Renal pelvis (tissue), 4 donors: Measurements from ENCODE around the gene AP1G2. TPM values are rescaled to one million over a fixed set of nuclear protein-coding genes. Genes with fewer than 3 reads are reported as not detected.
A peak's percentile ranks its signal among the peaks of the same experiment; 100 is the strongest.

Experiments used
- DNase-seq: peaks from one replicate; pipeline ENCODE4 v3.0.0-alpha.2; 2013
- polyA plus RNA-seq, 3 donors: library from polyadenylated mRNA; unstranded; fragments of 120-200 nt; gene quantifications; one replicate each; pipeline ENCODE4 v1.2.1, GENCODE V29; 2013; ENCODE audit not compliant: insufficient read length in 3 of 3

The AP1G2 gene
- polyA plus RNA-seq, 3 donors = 79.0 to 122 (median 113) TPM

DNA sequence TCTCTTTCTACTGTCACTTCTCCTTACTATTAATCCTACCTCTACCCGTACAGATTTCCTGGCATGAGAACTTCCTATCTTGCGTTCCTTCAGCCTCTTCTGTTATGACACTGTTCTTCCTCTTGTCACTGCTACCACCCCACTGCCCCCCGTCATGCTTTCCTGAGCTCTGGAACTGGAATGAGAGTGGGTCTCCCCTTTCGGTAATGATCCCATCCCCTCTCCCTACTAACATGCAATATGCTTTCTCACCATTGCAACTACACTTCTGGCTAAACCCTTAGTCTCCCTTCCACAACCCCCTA lies 4.9 kb upstream of the AP1G2 start:
- no peak for DNase-seq

DNA sequence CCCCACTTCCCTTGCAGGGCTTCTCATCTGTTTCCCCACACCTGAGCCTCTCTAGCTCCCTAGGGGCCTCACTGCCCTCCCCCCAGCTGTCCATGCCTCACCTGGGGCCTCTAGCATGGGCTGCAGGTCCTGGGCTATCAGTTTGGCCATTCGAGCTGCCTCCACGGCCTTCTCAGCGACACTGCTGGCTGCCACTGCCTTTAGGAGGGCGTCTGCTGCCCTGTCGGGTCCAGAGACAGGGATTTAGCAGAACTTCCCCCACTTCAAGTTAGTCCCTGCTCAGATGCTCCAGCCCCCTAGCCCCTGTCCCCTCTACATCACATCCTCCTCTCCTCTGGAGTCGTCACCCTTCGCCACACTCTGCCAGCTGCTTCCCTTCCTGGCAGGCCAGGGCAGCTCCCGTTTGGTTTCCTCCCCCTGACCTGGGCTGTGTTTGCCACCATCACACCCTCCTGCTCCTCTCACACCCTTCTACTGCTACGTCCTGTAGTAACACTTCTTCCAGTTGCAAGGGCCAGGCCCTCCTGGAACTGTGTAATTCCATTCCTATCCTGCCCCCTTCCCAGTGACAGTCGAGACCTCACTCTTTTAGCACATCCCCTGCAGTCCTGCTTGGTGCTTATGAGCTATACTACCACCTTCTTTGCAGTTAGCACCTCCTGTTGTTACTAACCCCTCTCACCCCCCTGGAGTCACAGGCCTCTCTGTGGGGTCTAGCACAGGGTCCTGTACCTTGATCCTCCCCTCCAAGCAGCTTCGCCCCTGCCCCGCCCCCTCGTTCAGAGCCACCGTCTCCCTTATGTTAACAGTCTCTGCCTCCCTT lies 4.3 kb upstream of the AP1G2 start:
- peak; percentile 26 for DNase-seq

DNA sequence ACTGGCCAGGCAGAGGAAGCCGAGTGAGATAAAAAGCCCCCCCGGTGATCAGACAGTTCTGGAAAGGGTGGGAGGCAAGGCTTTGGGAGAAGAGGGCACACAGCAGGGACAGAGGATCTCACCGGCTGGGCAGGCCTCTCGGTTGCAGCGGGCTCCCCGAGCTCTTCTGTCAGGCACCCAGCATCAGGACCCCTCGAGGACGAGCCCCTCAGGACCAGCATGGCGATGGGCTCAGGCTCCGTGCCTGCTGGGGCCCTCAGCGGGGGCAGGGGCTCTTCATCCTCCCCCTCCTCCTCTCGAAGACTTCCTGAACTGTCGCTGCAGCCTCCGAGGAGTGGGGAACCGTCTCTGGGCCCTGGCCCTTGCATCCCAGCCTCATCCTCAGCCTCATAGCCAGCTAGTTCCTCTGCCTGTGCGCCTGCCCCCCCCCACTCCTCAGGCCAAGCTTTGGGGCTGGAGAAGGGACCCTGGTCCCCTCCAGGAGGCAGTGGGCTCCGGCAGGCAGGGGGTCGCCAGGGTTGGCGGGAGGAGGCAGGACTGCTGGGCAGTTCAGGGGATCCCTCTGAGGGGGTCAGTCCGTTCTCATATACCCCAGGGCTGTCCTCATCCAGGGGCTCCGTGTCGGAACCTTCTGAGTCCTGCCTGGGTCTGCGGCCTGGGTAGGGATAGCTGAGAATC lies 3.4 kb upstream of the AP1G2 start:
- DNase-seq = no peak

DNA sequence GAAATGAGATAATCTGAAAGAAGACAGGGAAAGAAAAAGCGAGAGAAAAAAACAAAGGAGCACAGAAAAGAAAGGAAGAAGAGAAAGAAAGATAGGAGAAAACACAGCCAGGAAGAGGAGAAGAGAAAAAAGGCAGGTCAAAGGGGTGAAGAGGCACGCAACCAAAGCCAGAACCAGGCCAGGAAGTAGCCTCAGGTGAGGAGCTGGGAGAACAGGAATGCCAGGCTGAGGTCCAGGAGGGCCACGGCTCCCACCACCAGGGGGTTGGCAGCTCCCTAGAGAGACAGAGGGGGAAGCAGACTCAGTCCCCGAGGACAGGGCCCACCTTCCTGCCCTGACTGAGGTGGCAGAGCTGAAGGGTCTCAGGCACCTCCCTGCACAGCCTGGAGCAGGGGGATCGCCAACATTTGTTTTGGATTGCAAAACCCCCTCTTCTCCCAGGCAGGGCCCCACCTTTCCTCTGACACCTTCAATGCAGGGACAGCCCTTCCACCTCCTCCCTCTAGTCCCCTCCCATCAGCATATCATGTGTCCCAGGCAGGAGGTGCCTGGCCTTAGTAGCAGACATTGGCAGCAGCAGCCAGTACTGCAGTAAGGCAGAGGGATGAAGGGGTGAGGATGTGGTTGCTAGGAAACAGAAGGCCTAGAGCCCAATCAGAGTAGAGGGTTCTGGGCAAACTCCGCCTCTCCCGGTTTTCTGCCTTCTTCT lies 2.0 kb upstream of the AP1G2 start:
- DNase-seq = peak; percentile 38

DNA sequence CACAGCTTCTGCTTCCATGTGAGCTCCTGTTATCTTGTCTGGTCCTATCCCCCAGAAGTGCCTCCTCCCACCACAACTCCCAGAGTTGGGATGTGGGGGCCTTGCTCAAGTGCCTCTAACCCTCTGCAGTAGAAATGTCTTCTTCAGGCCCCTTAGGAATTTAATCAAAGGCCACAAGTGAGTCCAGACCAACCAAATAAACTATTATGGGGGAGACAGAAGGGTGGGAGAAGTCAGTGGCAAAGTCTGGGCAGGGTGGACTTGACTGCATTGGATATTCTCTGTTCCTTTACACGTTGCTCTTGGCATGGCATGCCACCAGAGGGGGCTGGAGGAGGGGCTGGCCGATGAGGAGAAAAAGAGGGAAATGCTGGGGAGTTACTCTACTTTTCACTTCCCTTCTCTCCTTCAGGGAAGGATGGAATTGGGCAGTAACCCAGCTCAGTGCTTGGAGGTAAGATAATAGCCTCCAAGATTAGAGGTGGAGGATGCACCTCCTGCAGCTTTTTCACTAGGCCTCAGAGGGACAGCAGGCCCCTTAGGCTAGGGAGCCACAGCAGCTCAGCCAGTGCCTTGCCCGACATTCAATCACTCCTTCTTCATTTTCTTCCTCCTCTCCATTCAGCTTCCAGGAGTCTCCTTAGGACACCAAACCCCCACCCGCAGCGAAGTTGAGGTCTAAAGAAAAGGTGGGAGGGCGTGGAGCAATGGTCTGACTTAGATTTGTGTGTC lies 1.2 kb upstream of the AP1G2 start:
- DNase-seq = peak; percentile 35

DNA sequence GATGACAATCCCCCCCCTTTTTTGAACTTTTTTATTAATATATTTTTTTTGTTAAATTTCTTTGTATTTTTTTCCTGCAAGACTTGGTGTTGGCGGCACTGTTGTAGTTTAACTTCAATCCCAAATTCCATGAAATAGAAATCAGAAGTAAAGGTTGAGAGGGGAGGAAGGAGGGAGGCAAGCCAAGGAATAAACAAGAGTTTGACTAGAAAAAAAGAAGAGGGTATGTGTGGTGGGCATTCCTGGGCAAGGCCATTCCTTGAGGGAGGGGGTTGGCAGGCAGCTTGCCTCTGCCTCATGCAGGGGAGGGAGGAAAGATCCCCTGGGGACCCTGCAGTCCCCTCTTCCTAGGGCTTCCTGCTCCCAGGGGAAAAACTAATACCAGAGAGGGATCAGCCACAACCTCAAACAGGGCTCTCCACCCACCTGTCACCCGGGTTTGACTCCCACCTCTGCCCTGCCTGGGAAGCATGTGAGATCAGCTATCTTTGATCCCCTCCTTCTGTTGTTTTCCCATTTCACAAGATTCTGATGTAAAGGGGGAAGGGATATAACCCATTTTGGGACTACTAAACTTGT lies 519 bp upstream of the AP1G2 start:
- DNase-seq = no peak

DNA sequence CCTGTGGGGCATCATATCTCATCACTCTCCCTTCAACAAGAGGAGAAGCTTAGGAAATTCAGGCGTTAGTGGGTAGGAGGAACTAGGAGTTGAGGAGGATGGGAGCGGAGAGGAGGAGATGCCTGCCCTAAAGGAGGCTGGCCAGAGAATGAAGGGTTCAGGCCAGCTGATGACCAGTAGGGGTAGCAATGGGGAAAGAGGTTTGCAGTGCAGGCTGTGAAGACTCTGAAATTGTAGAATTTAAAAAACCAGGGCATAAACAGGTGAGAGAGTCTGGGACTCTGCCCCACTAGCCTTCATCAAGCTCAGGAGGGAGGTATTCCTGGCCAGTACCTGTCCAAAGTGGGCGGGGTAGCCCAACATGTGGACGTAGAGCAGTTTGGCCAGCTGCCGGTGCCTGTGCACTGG lies 809 bp downstream of the AP1G2 start:
- no peak for DNase-seq

DNA sequence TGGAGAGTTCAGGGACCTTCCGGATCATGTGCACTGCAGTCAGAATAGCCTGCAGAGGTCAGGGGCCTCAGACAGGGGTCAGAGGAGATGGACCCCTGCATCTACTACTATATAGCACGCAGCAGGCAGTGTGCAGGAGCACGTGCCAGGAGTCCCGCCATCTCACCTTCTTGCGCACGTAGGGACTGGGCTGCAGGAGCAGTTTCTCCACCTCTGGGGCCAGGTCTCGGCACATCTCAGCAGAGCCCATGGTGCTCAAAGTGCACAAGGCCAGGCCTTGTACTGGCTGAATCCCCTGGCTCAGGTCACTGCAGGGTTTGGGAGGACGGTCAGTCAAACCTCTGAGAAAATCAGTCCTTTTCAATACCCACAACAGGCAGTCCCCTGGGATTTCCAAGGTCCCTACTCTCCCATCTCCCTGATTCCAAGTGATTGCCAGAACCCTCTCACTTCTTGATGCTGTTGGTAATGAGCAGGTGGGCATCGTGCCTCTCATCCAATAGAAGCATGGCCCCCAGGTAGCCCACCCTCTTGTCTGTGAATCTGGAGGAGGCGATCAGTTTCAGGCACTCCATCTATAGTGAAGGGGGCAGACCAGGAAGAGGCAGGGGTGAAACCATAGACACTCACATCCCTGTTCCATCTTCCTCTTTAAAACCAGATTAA lies 1.3 kb downstream of the AP1G2 start:
- DNase-seq = no peak

DNA sequence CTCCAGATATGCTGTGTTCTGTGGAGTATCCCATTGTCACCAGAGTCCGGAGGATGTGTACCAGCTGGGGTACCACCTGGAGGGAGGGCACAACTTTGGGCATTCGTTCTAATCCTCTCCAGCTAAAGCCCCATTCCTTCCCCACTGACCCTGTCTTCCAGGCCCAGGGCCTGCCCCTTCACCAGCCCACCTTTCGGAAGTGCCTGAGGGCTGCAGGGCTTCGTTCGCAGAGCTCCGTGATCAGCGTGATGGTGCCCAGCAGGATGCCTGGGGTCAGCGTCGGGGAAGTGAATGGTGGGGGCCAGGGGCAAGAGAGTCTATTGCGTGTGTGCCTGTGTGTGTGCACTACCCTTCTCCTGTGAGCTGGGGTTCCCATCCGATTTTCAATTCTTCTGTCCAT lies 2.0 kb downstream of the AP1G2 start:
- DNase-seq = no peak

DNA sequence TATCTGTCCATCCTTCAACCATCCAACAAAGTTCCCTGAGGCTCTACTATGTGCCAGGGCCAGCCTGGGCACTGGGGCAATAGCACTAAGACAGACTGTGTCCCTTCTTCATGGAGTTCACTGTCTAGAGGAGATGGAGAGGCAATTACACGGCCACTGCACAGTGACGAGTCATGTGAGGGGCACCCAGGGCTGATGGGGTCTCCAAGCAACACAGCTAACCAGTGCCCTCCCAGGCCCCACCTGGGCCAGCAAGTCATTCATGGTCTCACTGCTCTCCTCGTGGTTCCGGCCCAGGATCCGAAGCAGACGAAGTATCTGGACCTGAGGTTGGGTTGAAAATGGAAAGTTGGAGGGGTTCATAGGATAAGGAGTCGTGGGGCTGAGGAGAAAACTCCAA lies 2.7 kb downstream of the AP1G2 start:
- DNase-seq = no peak

DNA sequence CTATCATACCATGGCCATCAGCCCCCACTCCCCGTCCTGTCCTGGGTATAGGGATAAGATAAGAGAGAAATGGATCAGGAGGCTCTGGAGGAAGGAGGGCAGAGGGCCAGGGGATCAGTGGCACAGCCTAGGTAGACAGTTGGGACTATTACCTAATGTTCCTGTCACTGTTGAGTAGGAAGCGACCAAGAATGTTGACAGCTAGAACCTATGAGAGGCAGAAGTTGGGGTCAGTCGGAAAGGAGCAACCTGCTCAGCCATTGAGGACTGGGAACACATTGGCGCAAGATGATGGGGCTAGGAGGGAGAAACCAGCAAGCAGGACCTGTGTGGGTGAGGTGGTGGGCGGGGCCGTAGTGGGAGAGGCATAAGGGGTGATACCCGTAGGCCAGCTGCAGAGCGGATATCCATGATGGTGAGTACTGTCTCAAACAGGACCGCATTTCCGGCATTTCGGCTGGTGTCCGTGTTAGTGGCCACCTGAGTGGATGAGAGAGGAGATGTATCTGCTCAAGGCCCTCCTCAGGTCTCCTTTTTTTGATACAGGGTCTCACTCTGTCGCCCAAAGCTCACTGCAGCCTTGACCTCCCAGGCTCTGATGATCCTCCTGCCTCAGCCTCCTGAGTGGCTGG lies 3.3 kb downstream of the AP1G2 start:
- DNase-seq = no peak

DNA sequence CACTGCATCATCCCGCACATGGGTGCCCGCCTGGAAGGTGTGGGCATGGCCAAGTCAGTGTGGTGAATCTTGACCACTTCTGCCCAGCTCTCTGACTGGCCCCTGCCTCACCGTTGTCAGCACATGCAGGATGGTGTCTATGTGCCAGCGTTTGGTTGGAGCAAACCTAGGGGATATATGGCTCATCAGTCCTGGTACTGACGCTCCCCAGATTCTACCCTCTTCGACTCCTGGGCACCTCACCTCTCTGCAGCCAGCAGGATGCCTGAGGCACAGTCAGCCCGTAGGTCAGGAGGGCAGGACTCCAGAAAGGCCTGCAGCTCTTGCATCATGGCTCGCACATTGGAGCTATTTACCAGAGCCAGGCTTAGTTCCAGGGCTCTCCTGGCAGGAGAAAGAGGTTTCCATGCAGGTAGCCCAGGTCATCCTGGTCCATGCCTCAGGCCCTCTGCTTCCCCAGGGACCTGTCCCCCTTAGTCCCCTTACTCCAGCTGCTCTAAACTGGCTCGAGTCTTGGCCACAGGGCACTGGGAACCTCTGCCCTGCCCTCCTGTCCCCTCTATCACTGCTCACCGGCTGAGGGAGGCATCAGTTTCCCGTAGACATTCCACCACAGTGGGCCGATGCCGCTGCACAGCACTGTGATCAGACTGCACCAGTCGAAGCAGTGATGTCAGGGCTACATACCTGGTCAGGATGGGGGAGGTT lies 4.0 kb downstream of the AP1G2 start:
- DNase-seq = no peak

DNA sequence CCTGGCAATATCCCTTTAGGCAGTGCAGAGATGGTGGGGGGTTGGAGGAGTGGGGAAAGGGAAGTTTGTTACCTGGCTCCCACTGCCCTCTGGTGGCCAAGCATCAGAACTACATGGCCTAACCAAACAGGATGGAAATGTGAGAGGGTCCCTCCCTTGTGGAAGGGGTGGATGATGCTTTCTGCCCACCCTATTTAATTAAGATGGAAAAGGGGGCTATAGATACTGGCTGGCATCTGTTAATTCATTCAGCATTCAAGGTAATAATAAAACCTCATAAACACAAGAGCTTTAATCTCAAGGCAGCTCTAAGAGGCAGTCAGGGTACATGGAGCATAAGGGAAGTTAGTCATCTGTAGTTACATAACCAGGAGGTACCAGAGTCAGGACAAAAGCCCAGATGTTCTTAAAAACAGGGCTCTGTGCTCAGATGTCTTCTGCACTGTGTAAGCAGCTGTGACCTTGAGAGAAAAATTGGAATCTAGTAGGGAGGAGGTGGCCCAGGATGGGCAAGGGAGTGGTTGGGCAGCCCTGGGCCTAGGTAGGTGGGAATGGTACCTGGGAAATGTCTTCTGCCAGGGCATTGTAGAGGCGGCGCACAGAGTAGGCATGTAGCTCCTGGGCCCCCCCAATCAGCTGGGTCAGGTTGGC lies 4.6 kb downstream of the AP1G2 start:
- DNase-seq = peak; percentile 57

DNA sequence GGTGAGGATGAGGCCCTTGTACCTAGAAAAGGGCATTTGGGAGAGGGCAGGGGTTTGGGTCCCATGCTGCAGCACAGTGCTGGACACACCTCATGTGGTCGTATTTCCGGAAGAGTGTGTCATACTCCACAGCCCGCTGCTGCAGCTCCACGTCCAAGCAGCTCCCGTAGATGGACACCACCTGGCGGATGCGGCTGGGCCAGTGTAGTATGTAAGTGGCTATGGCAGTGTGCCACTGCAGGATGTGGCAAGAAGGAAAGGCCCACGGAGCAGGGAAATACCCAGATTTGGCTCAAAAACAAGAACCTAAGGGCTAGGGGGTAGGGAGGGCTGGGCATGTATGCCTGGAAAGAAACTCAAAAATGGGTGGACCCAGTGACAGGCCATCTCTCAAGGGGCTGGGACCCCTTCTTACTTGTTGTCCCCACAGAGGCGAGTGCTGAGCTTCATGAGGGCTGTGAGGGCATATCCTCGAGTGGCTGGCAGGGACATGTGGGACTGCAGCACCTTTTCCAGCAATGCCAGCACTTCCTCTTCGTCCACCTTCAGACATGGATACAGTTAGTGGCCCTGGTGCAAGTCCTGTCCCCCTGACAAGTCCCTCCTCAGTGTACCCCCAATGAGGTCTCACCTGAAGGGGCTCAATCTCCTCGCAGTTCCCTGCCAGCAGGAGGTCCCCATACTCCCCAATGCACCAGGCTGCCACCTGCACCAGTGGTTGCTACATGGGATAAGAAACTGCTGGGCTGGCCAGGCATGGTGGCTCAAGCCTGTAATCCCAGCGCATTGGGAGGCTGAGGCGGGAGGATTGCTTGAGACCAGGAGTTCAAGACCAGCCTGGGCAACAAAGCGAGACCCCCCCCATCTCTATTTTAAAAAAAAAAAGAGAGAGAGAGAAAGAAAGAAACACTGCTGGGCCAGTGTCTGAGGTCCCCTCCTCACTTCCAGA lies 5.4 kb downstream of the AP1G2 start:
- DNase-seq = no peak

DNA sequence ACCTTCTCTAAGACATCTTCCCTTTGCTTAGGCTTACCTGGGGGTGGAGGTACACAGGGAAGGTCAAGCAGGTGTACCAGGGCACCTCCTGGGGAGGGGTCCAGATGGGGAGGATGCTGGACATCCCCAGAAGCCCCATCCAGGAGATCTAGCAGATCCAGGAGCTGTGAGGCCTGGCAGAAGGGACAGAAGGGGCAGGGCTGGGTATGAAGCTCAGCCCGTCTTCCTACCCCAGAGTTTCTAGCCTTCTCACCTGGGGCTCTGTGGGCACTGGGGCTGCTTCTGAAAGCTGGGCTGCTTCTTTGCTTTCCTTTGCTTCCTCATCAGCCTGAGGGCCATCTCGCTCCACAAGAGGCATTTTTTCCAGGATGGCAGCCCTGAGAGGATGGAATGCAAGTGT lies 6.3 kb downstream of the AP1G2 start:
- DNase-seq = no peak

DNA sequence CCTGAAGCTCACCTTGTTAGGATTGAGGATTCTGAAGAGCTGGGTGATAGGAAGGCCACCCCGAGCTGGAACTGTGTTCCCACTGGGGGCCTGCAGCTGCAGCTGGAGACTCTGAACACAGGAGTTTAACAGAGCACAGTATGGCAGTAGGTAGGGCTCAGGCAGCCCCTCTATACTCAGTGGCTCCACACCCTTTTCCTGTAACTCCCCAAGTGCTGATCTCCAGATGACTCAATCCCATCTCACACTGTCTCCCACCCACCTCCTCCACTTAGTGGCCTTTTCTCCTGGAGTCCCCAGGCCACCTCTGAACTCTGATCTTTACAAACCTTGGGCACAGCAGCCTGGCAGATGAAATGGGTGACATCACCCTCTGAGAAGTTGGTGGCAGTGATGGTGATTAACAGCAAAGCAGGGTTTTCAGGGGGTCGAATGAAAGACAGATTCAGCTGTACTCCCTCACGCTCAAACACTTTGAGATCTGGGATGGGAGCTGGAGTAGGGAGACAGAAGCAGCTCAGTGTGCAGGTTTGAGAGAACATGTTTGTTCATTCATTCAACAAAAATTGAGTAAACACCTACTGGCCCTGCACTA lies 7.6 kb downstream of the AP1G2 start:
- DNase-seq = no peak

DNA sequence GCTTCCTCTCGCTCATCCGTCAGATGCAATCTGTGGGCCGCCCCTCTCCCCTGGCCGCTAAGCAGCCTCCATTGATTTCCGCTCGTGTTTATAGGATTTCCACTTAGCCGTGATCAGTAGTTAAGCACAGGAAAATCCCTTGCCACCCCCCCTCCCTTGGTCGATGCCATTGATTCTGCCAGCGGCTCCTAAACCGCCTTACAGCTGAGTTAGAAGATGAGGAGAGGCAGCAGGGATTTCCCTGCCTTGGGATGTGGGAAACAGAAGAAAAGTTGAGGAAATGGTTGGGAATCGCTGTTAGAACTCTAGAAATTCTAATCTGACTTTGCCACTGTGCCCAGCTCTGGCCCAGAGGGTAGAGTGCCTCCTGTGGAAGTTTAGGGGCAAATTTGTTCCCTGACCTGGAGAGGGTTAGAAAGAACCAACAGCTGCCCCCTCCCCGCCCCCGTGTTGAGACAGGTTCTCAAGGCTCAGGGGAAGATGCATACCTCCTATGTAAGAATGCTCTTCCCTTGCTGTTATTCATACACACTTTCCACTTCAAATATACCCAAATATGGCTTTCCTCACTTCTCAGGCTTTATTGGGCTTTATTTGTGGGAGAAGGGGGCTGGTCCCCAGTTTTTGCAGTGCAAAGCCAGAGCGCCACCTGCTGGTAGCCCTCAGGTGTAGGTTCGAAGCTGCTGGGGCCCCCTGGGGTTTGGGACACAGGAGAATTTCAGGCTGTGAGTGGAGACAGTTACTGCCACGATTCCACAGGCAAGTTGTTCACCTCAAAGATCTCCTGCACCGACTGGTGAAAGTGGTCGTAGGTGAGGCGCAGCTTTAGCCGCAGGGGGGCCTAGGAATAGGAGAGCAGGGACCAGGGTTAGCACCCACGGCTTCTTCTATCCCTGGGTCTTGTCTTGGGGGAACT lies 8.3 kb downstream of the AP1G2 start:
- no peak for DNase-seq
